ENCODE results near the gene NINJ2. TPM values are rescaled to one million over a fixed set of nuclear protein-coding genes. Genes with fewer than 3 reads are reported as not detected.

The NINJ2 gene
- total RNA-seq, 1 donor from 2014 or later: 0.26 TPM

GRCh38 chr12:554001-554285 lies 109.3 kb downstream of the NINJ2 start:
- FAIRE-seq (no peak), DNase-seq (ENCODE audit: low read depth) (no peak)
- no peaks in the 10 kb centered on the region for H3K36me3 ChIP-seq (ENCODE audit: control insufficient read depth, insufficient read depth, low read length)
- no peak for TF ChIP-seq CTCF (IDR thresholded peaks at IDR 0.05; ENCODE audit: insufficient read depth, low read length, severe bottlenecking)
- no peak overlapping the region for H3K4me3 ChIP-seq (ENCODE audit: low read depth, low read length)
- H3K27me3 ChIP-seq (ENCODE audit: control insufficient read depth, insufficient read depth, low read length): peaks cover 3% of the 10 kb centered on the region

- TF ChIP-seq CTCF (IDR thresholded peaks at IDR 0.05; ENCODE audit: insufficient read depth, low read length, severe bottlenecking): no peak
- Histone ChIP-seq H3K27me3 (ENCODE audit: control insufficient read depth, insufficient read depth, low read length) (no peaks in the 10 kb centered on the region), H3K4me3 (ENCODE audit: low read depth, low read length) (no peak overlapping the region), H3K36me3 (ENCODE audit: control insufficient read depth, insufficient read depth, low read length) (no peaks in the 10 kb centered on the region)
- DNase-seq (ENCODE audit: low read depth): no peak
- FAIRE-seq: no peak
Observed at GRCh38 chr12:553216-554000, 109.8 kb downstream of the NINJ2 start.

GRCh38 chr12:552466-552865 lies 110.8 kb downstream of the NINJ2 start:
- TF ChIP-seq CTCF (IDR thresholded peaks at IDR 0.05; ENCODE audit: insufficient read depth, low read length, severe bottlenecking): no peak

GRCh38 chr12:550473-551260 lies 112.6 kb downstream of the NINJ2 start:
- no peak overlapping the region for H3K4me3 ChIP-seq (ENCODE audit: low read depth, low read length)
- H3K36me3 ChIP-seq (ENCODE audit: control insufficient read depth, insufficient read depth, low read length): no peaks in the 10 kb centered on the region
- no peaks in the 10 kb centered on the region for H3K27me3 ChIP-seq (ENCODE audit: control insufficient read depth, insufficient read depth, low read length)
- no peak for TF ChIP-seq CTCF (IDR thresholded peaks at IDR 0.05; ENCODE audit: insufficient read depth, low read length, severe bottlenecking)
- FAIRE-seq: no peak
- DNase-seq (ENCODE audit: low read depth): no peak

More at GRCh38 chr12:552466-552865, 110.8 kb downstream of the NINJ2 start:
- Histone ChIP-seq H3K36me3 (ENCODE audit: control insufficient read depth, insufficient read depth, low read length) (no peaks in the 10 kb centered on the region), H3K27me3 (ENCODE audit: control insufficient read depth, insufficient read depth, low read length) (no peaks in the 10 kb centered on the region), H3K4me3 (ENCODE audit: low read depth, low read length) (no peak overlapping the region)
- DNase-seq (ENCODE audit: low read depth): no peak
- no peak for FAIRE-seq

GRCh38 chr12:549476-550082 lies 113.7 kb downstream of the NINJ2 start:
- no peaks in the 10 kb centered on the region for H3K36me3 ChIP-seq (ENCODE audit: control insufficient read depth, insufficient read depth, low read length)
- TF ChIP-seq CTCF (IDR thresholded peaks at IDR 0.05; ENCODE audit: insufficient read depth, low read length, severe bottlenecking): no peak

More at GRCh38 chr12:549476-550082, 113.7 kb downstream of the NINJ2 start:
- FAIRE-seq: no peak
- Histone ChIP-seq H3K4me3 (ENCODE audit: low read depth, low read length) (no peak overlapping the region), H3K27me3 (ENCODE audit: control insufficient read depth, insufficient read depth, low read length) (no peaks in the 10 kb centered on the region)
- no peak for DNase-seq (ENCODE audit: low read depth)

All from bronchial epithelial cell (primary cell).